HCT116 (cell line): ENCODE measurements around the gene ZNF74. TPM values are rescaled to one million over a fixed set of nuclear protein-coding genes. Genes with fewer than 3 reads are reported as not detected.

Experiments used
- ATAC-seq: fragments of 200-7000 bp; cut with Tn5 transposase; 2 replicates; pipeline ENCODE4 v1.9.1; 2020; ENCODE audit warnings: mild to moderate bottlenecking, moderate library complexity
- BruUV-seq: library from RNA; stranded (reverse); fragments of 400-500 nt; replicated peaks from 2 replicates; lab custom pipeline; 2021; lab: Mats Ljungman, UMichigan
- CTCF ChIA-PET: fragments of 300-600 bp; sonication (Branson Sonifier 250); formaldehyde crosslinking; loops from one replicate; lab custom pipeline; 2021; ENCODE audit warnings: antibody characterized with exemption; lab: Charles Lee
- POLR2A ChIA-PET: fragments of 300-600, 350-600 bp; sonication (Branson Sonifier 250); formaldehyde crosslinking; loops from one replicate; lab custom pipeline; 2021; ENCODE audit warnings: antibody characterized with exemption; lab: Charles Lee
- RAD21 ChIA-PET, 2 experiments: fragments of 300-600 bp; sonication (Branson Sonifier 250); formaldehyde crosslinking; loops; one replicate each; lab custom pipeline; 2023; ENCODE audit warnings: low total read pairs in 2 of 2; ENCODE audit not compliant: uncharacterized antibody in 2 of 2, unreplicated experiment in 2 of 2, low non-redundant PET in 1 of 2; lab: Charles Lee
- DNase-seq: peaks from one replicate; pipeline ENCODE4 v3.0.0-alpha.2; 2010; ENCODE audit warnings: low read depth, low spot score
- H2AFZ ChIP-seq: fragments of 200-600 bp; shearing (Covaris generic), sonication (generic); 2 replicates; pipeline ENCODE4 v1.6.1; 2017; ENCODE audit warnings: low read depth, mixed run types, mixed read lengths, antibody characterized with exemption, low read length; ENCODE audit not compliant: poor library complexity, severe bottlenecking
- H3K27ac ChIP-seq: 2 replicates; pipeline ENCODE4 v1.5.1; 2012; ENCODE audit warnings: low read depth, low read length
- H3K27me3 ChIP-seq: fragments of 200-600 bp; sonication (generic); 2 replicates; pipeline ENCODE4 v1.6.1; 2016; ENCODE audit warnings: mixed run types, low read length, mixed read lengths; ENCODE audit not compliant: insufficient read depth
- H3K36me3 ChIP-seq, 2 experiments: fragments of 200-500 bp in 1 of 2; fragments of 200-600 bp in 1 of 2; sonication (Bioruptor generic) in 1 of 2; sonication (generic) in 1 of 2; 2 replicates each; pipeline versions ENCODE4 v1.5.1 to v1.6.1; 2014 to 2016; ENCODE audit warnings: low read length in 2 of 2, inconsistent platforms in 1 of 2, mixed read lengths in 1 of 2, mixed run types in 1 of 2; ENCODE audit not compliant: insufficient read depth in 2 of 2, control insufficient read depth in 1 of 2
- H3K4me1 ChIP-seq, 2 experiments: fragments of 200-600 bp in 1 of 2; sonication (generic) in 1 of 2; 2 replicates each; pipeline versions ENCODE4 v1.5.1 to v1.6.1; 2012 to 2017; ENCODE audit warnings: low read length in 2 of 2, inconsistent platforms in 1 of 2, mild to moderate bottlenecking in 1 of 2, mixed read lengths in 1 of 2, mixed run types in 1 of 2, moderate library complexity in 1 of 2; ENCODE audit not compliant: insufficient read depth in 2 of 2, control insufficient read depth in 1 of 2
- H3K4me2 ChIP-seq: fragments of 200-600 bp; sonication (generic); 2 replicates; pipeline ENCODE4 v1.6.1; 2017; ENCODE audit warnings: mixed run types, low read length, mixed read lengths
- H3K4me3 ChIP-seq, 2 experiments: fragments of 200-600 bp in 1 of 2; sonication (generic) in 1 of 2; replicated peaks in 1 of 2; 2 replicates each; pipeline ENCODE4 v1.5.1; 2011 to 2016; ENCODE audit warnings: low read length in 2 of 2, control low read depth in 1 of 2, low read depth in 1 of 2, mild to moderate bottlenecking in 1 of 2, mixed read lengths in 1 of 2, mixed run types in 1 of 2
- H3K79me2 ChIP-seq: fragments of 200-600 bp; sonication (generic); 2 replicates; pipeline ENCODE4 v1.6.1; 2017; ENCODE audit warnings: mild to moderate bottlenecking, mixed run types, low read length, moderate library complexity, mixed read lengths; ENCODE audit not compliant: insufficient read depth
- H3K9ac ChIP-seq: fragments of 200-600 bp; sonication (generic); 2 replicates; pipeline ENCODE4 v1.6.1; 2016; ENCODE audit warnings: low read length, mixed read lengths
- H3K9me2 ChIP-seq: fragments of 200-600 bp; sonication (generic), shearing (Covaris generic); 2 replicates; pipeline ENCODE4 v1.6.1; 2017; ENCODE audit warnings: mixed run types, mild to moderate bottlenecking, moderate library complexity; ENCODE audit not compliant: insufficient read depth
- H3K9me3 ChIP-seq, 2 experiments: fragments of 200-500 bp in 1 of 2; fragments of 200-600 bp in 1 of 2; sonication (Bioruptor generic) in 1 of 2; sonication (generic) in 1 of 2; 2 replicates each; pipeline ENCODE4 v1.6.1; 2014 to 2017; ENCODE audit warnings: low read length in 2 of 2, mixed read lengths in 2 of 2, inconsistent platforms in 1 of 2, low read depth in 1 of 2, mild to moderate bottlenecking in 1 of 2, mixed run types in 1 of 2, moderate library complexity in 1 of 2; ENCODE audit not compliant: control insufficient read depth in 1 of 2, insufficient read depth in 1 of 2
- H4K20me1 ChIP-seq: fragments of 200-600 bp; sonication (generic), shearing (Covaris generic); 2 replicates; pipeline ENCODE4 v1.6.1; 2017; ENCODE audit warnings: mixed run types, mild to moderate bottlenecking, moderate library complexity; ENCODE audit not compliant: insufficient read depth
- CBX3 ChIP-seq: IDR thresholded peaks from 2 replicates; pipeline ENCODE4 v1.6.1; 2012; ENCODE audit warnings: low read depth
- EZH2 ChIP-seq: fragments of 200-600 bp; sonication (generic); IDR thresholded peaks from 2 replicates; pipeline ENCODE4 v1.6.1; 2017; ENCODE audit warnings: antibody characterized with exemption, mixed run types
- JUND ChIP-seq: IDR thresholded peaks from 2 replicates; pipeline ENCODE4 v1.6.1; 2012
- MAX ChIP-seq: IDR thresholded peaks from 2 replicates; pipeline ENCODE4 v1.6.1; 2012
- POLR2A ChIP-seq: IDR thresholded peaks from 2 replicates; pipeline ENCODE4 v1.7.0; 2011; ENCODE audit warnings: borderline replicate concordance; ENCODE audit not compliant: insufficient read depth, insufficient read length; ENCODE audit errors: extremely low read depth
- REST ChIP-seq: IDR thresholded peaks from 2 replicates; pipeline ENCODE4 v1.6.1; 2012; ENCODE audit warnings: low read depth
- ZBTB33 ChIP-seq: IDR thresholded peaks from 2 replicates; pipeline ENCODE4 v1.6.1; 2011; ENCODE audit warnings: mild to moderate bottlenecking, low read length, moderate library complexity; ENCODE audit not compliant: insufficient replicate concordance; ENCODE audit errors: extremely low read depth
- ZFX ChIP-seq: fragments of 450-650 bp; IDR thresholded peaks from 2 replicates; pipeline ENCODE4 v1.6.1; 2017
- ZNF274 ChIP-seq: fragments of 200-500 bp; sonication (Bioruptor generic); IDR thresholded peaks from 2 replicates; pipeline ENCODE4 v1.6.1; 2014; ENCODE audit warnings: mild to moderate bottlenecking, low read depth, low read length, inconsistent platforms
- intact Hi-C: fragments of 100-400 bp; cut with micrococcal nuclease; formaldehyde crosslinking; loops from 2 replicates; pipeline ENCODE4 v1.10.0; 2022
- total RNA-seq: library from RNA; stranded (reverse); gene quantifications from one replicate; pipeline ENCODE4 v1.2.1, GENCODE V29; 2021; ENCODE audit not compliant: unreplicated experiment

The ZNF74 gene
- total RNA-seq, 1 experiment from 2014 or later: 15.4 TPM

- Histone ChIP-seq H3K9me3 (no peaks in the 10 kb centered on the region), H3K36me3 (no peaks in the 10 kb centered on the region; a peak in 1 of 4 replicates), H3K27ac (no peak overlapping the region), H3K9me2 (no peaks in the 10 kb centered on the region), H3K27me3 (no peaks in the 10 kb centered on the region), H3K79me2 (no peaks in the 10 kb centered on the region), H3K4me1 (no peaks in the 10 kb centered on the region), H2AFZ (no peak overlapping the region), H4K20me1 (no peaks in the 10 kb centered on the region), H3K9ac (no peak overlapping the region), H3K4me3 (no peak overlapping the region), H3K4me2 (no peak overlapping the region)
- ATAC-seq (no peak), DNase-seq (no peak)
- no TSS peak for BruUV-seq
- TF ChIP-seq POLR2A (no peak), ZFX (0 out of 2 replicates have a peak, but pooled peaks have one; percentile 14), EZH2 (no peak)
- ChIA-PET CTCF (no interaction called here), RAD21 (no interaction called here), POLR2A (no interaction called here)
- intact Hi-C loops: no loop called here
These were observed 47.9 kb downstream of the ZNF74 start for GRCh38 chr22:20441631-20442484.

GRCh38 chr22:20442485-20443284 is 48.7 kb downstream of the ZNF74 start:
- Histone ChIP-seq H3K4me3 (no peak overlapping the region), H4K20me1 (no peaks in the 10 kb centered on the region), H3K27me3 (no peaks in the 10 kb centered on the region), H3K9me2 (no peaks in the 10 kb centered on the region), H3K9me3 (no peaks in the 10 kb centered on the region), H3K4me1 (no peaks in the 10 kb centered on the region), H3K79me2 (no peaks in the 10 kb centered on the region), H3K9ac (no peak overlapping the region), H3K36me3 (no peaks in the 10 kb centered on the region; a peak in 1 of 4 replicates), H3K4me2 (no peak overlapping the region), H2AFZ (no peak overlapping the region), H3K27ac (no peak overlapping the region)
- ChIA-PET RAD21 (no interaction called here), POLR2A (interaction anchor here (1.6 kb wide), 1 partner anchor 11 kb away, joined by 3 read pairs; no protein-coding TSS in a partner anchor), CTCF (no interaction called here)
- DNase-seq: no peak
- intact Hi-C loops: no loop called here
- no peak for ATAC-seq
- no TSS peak for BruUV-seq
- TF ChIP-seq CBX3 (no peak), POLR2A (no peak), JUND (no peak), MAX (no peak), ZNF274 (no peak), ZBTB33 (no peak), REST (no peak)
